Measurements from ENCODE around the gene SOX6. TPM values are rescaled to one million over a fixed set of nuclear protein-coding genes. Genes with fewer than 3 reads are reported as not detected.

SOX6 gene
- polyA plus RNA-seq, 1 donor (not counting 4 experiments of a cell fraction or from before 2014, with no cell fraction given): 6.0 TPM

GRCh38 chr11:16382186-16382585, 25.8 kb upstream of the SOX6 start:
- FAIRE-seq (no peak), DNase-seq (ENCODE audit: low read depth, low spot score) (no peak)
- H3K4me3 ChIP-seq (ENCODE audit: control insufficient read depth in 2 of 3, extremely low read depth in 1 of 3, insufficient read depth in 2 of 3, low read depth in 1 of 3, low read length in 3 of 3): no peak overlapping the region
- H3K9me1 ChIP-seq (ENCODE audit: control insufficient read depth, extremely low read depth, insufficient read depth, low read length): no peaks in the 10 kb centered on the region
- H3K27ac ChIP-seq (ENCODE audit: control insufficient read depth, insufficient read depth, low read length): no peak overlapping the region
- H3K36me3 ChIP-seq (ENCODE audit: control insufficient read depth in 2 of 2, extremely low read depth in 1 of 2, insufficient read depth in 2 of 2, low read length in 2 of 2): no peaks in the 10 kb centered on the region
- no peak overlapping the region for H2AFZ ChIP-seq (ENCODE audit: control insufficient read depth, low read length)
- H3K27me3 ChIP-seq (ENCODE audit: control insufficient read depth, extremely low read depth, insufficient read depth, low read length): no peaks in the 10 kb centered on the region
- no peaks in the 10 kb centered on the region for H3K9me3 ChIP-seq (ENCODE audit: control insufficient read depth, low read depth, low read length)
- TF ChIP-seq CTCF (optimal IDR thresholded peaks at IDR 0.05 in 1 of 3, IDR thresholded peaks at IDR 0.05 in 1 of 3, conservative IDR thresholded peaks at IDR 0.05 in 1 of 3; ENCODE audit: extremely low read depth in 1 of 3, insufficient read depth in 2 of 3, low read length in 3 of 3) (no peak), EZH2 (IDR thresholded peaks at IDR 0.05; ENCODE audit: low read length) (no peak)
- no peak overlapping the region for H3K4me2 ChIP-seq (ENCODE audit: control insufficient read depth, extremely low read depth, insufficient read depth, low read depth, low read length)
- H4K20me1 ChIP-seq (ENCODE audit: control insufficient read depth, extremely low read depth, insufficient read depth, low read length): no peaks in the 10 kb centered on the region
- no peaks in the 10 kb centered on the region for H3K4me1 ChIP-seq (ENCODE audit: control insufficient read depth, extremely low read depth, insufficient read depth, low read length)
- no peak overlapping the region for H3K9ac ChIP-seq (ENCODE audit: control insufficient read depth, extremely low read depth, insufficient read depth, low read length)
- dilution Hi-C loops (cut with MboI; ENCODE audit: extremely low pct_ligation_motif_present, low sequenced_read_pairs): no loop called here
- H3K79me2 ChIP-seq (ENCODE audit: control insufficient read depth, insufficient read depth, low read length): no peaks in the 10 kb centered on the region

- DNase-seq (ENCODE audit: low read depth, low spot score) (no peak), FAIRE-seq (no peak)
- Histone ChIP-seq H3K9me1 (ENCODE audit: control insufficient read depth, extremely low read depth, insufficient read depth, low read length) (no peaks in the 10 kb centered on the region), H2AFZ (ENCODE audit: control insufficient read depth, low read length) (no peak overlapping the region), H3K4me1 (ENCODE audit: control insufficient read depth, extremely low read depth, insufficient read depth, low read length) (no peaks in the 10 kb centered on the region), H3K27ac (ENCODE audit: control insufficient read depth, insufficient read depth, low read length) (no peak overlapping the region), H3K9me3 (ENCODE audit: control insufficient read depth, low read depth, low read length) (no peaks in the 10 kb centered on the region), H3K9ac (ENCODE audit: control insufficient read depth, extremely low read depth, insufficient read depth, low read length) (no peak overlapping the region), H4K20me1 (ENCODE audit: control insufficient read depth, extremely low read depth, insufficient read depth, low read length) (no peaks in the 10 kb centered on the region), H3K79me2 (ENCODE audit: control insufficient read depth, insufficient read depth, low read length) (no peaks in the 10 kb centered on the region), H3K27me3 (ENCODE audit: control insufficient read depth, extremely low read depth, insufficient read depth, low read length) (no peaks in the 10 kb centered on the region), H3K4me2 (ENCODE audit: control insufficient read depth, extremely low read depth, insufficient read depth, low read depth, low read length) (no peak overlapping the region), H3K4me3 (ENCODE audit: control insufficient read depth in 2 of 3, extremely low read depth in 1 of 3, insufficient read depth in 2 of 3, low read depth in 1 of 3, low read length in 3 of 3) (no peak overlapping the region), H3K36me3 (ENCODE audit: control insufficient read depth in 2 of 2, extremely low read depth in 1 of 2, insufficient read depth in 2 of 2, low read length in 2 of 2) (no peaks in the 10 kb centered on the region)
- no peak for TF ChIP-seq EZH2 (IDR thresholded peaks at IDR 0.05; ENCODE audit: low read length)
- dilution Hi-C loops (cut with MboI; ENCODE audit: extremely low pct_ligation_motif_present, low sequenced_read_pairs): no loop called here
These were observed 24.7 kb upstream of the SOX6 start for GRCh38 chr11:16380941-16381568.

- Histone ChIP-seq H3K79me2 (ENCODE audit: control insufficient read depth, insufficient read depth, low read length) (no peaks in the 10 kb centered on the region), H3K27me3 (ENCODE audit: control insufficient read depth, extremely low read depth, insufficient read depth, low read length) (no peaks in the 10 kb centered on the region), H3K4me1 (ENCODE audit: control insufficient read depth, extremely low read depth, insufficient read depth, low read length) (no peaks in the 10 kb centered on the region), H3K9me3 (ENCODE audit: control insufficient read depth, low read depth, low read length) (no peaks in the 10 kb centered on the region), H3K4me2 (ENCODE audit: control insufficient read depth, extremely low read depth, insufficient read depth, low read depth, low read length) (no peak overlapping the region), H3K9ac (ENCODE audit: control insufficient read depth, extremely low read depth, insufficient read depth, low read length) (no peak overlapping the region), H4K20me1 (ENCODE audit: control insufficient read depth, extremely low read depth, insufficient read depth, low read length) (no peaks in the 10 kb centered on the region), H3K27ac (ENCODE audit: control insufficient read depth, insufficient read depth, low read length) (no peak overlapping the region), H3K4me3 (ENCODE audit: control insufficient read depth in 2 of 3, extremely low read depth in 1 of 3, insufficient read depth in 2 of 3, low read depth in 1 of 3, low read length in 3 of 3) (no peak overlapping the region), H3K9me1 (ENCODE audit: control insufficient read depth, extremely low read depth, insufficient read depth, low read length) (no peaks in the 10 kb centered on the region), H3K36me3 (ENCODE audit: control insufficient read depth in 2 of 2, extremely low read depth in 1 of 2, insufficient read depth in 2 of 2, low read length in 2 of 2) (no peaks in the 10 kb centered on the region), H2AFZ (ENCODE audit: control insufficient read depth, low read length) (no peak overlapping the region)
- DNase-seq (ENCODE audit: low read depth, low spot score) (no peak), FAIRE-seq (no peak)
- dilution Hi-C loops (cut with MboI; ENCODE audit: extremely low pct_ligation_motif_present, low sequenced_read_pairs): no loop called here
- no peak for TF ChIP-seq CTCF (optimal IDR thresholded peaks at IDR 0.05 in 1 of 3, IDR thresholded peaks at IDR 0.05 in 1 of 3, conservative IDR thresholded peaks at IDR 0.05 in 1 of 3; ENCODE audit: extremely low read depth in 1 of 3, insufficient read depth in 2 of 3, low read length in 3 of 3)
- TF ChIP-seq EZH2 (IDR thresholded peaks at IDR 0.05; ENCODE audit: low read length): no peak
These were observed 22.6 kb upstream of the SOX6 start for GRCh38 chr11:16378906-16379305.

All from keratinocyte (primary cell).